ENCODE results near the gene ATF6B.

Gene ATF6B

DNA sequence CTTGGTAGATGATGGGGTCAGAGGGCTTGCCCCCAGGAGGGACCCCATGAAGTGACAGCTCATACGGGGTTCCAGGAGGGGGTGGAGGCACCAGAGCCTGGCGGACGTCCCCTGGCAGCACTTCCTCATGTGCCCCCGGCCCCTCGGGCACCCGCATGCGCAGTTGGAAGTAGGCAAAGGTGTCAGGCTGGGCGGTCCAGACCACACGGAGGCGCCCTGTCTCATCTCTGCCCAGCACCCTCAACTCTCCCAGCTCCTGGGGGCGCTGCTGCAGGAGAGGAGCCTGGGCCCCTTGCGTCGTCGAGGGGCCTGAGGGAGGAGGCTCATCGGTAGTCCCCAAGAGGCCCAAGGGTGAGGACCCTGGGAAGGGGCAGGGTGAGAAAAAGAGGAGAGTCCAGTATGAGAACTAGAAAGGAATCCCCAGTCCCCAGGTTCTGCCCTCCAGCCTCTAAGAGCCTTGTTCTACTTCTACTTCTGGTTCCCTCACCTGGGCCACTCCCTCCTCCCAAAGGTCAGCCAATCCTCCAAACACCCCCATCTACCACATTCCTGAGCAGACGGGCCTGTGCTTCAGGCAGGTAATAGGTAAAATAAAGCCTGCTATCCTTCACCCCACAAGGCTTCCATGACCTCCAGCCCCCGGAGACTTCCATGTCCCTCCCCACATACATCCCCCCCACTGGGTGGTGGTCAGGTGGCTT is 42.1 kb downstream of the ATF6B start:
- no peak for FAIRE-seq
- no peak for DNase-seq (ENCODE audit: insufficient read length, low spot score)
- TF ChIP-seq, protein P1, sequence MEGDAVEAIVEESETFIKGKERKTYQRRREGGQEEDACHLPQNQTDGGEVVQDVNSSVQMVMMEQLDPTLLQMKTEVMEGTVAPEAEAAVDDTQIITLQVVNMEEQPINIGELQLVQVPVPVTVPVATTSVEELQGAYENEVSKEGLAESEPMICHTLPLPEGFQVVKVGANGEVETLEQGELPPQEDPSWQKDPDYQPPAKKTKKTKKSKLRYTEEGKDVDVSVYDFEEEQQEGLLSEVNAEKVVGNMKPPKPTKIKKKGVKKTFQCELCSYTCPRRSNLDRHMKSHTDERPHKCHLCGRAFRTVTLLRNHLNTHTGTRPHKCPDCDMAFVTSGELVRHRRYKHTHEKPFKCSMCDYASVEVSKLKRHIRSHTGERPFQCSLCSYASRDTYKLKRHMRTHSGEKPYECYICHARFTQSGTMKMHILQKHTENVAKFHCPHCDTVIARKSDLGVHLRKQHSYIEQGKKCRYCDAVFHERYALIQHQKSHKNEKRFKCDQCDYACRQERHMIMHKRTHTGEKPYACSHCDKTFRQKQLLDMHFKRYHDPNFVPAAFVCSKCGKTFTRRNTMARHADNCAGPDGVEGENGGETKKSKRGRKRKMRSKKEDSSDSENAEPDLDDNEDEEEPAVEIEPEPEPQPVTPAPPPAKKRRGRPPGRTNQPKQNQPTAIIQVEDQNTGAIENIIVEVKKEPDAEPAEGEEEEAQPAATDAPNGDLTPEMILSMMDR (IDR thresholded peaks at IDR 0.05; ENCODE audit: insufficient read depth, missing control alignments), result no peak

DNA sequence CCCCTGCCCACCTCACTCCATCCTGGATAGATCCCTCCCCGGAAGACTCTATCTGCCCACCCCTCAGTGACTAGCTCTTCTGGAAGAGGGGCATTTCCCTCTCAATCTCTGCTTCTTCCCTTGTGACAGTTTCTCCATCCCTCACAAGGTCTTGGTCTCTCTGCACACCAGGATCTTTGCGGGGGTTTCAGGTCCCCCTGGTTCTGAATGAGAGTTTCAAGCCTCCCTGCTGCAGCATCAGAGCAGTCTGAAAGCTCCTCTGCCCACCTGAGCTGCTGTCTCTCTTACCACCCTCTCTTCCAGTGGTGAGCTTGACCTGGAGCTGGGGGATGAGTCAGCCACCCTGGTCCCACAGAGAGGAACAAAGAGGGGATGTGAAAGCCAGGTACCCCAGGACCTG is 43.3 kb downstream of the ATF6B start:
- TF ChIP-seq, protein P1 (IDR thresholded peaks at IDR 0.05; ENCODE audit: insufficient read depth, missing control alignments), result no peak
- DNase-seq (ENCODE audit: insufficient read length, low spot score), result no peak
- FAIRE-seq, result no peak

DNA sequence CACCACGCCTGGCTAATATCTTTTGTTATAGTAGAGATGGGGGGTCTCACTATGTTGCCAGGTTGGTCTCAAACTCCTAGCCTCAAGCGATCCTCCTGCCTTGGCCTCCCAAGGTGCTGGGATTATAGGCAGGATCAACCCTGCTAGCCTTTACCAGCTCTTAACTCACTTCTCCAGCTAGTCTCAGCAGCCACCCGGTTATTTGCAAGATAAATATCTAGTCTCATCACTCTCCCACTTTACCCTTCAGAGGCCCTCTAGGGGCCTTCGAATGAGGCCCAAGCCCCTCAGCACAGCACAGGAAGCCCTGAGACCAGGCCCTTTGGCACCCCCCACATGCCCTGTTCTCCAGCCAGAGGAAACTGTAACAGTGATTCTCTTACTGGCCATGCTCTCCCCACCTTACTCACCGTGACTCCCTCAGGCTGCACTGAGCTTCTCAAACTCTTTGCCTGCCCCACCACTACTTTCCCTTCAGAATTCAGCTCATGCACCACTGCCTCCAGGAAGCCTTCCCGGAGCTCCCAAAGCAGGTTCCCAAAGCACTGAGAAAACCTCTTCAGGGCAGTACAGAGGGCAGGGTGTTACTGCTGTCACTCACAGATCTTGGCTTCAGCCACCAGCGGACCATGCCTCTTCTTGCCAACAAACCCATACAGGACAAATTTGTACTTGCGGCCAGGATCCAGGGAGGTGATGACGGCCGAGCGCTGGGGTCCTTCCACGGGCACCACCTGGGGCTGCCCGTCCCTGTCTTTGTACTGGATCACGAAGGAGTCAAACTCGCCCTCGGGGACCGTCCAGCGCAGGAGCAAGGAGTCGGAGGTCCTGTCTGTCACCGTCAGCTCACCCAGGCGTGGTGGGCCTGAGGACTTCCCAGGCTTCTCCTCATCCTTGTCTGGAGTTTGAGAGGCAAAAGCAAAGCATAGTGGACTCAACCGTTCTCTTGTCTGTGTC is 44.0 kb downstream of the ATF6B start:
- DNase-seq (ENCODE audit: insufficient read length, low spot score) (no peak), FAIRE-seq (no peak)
- TF ChIP-seq, protein P1 (IDR thresholded peaks at IDR 0.05; ENCODE audit: insufficient read depth, missing control alignments), result no peak

DNA sequence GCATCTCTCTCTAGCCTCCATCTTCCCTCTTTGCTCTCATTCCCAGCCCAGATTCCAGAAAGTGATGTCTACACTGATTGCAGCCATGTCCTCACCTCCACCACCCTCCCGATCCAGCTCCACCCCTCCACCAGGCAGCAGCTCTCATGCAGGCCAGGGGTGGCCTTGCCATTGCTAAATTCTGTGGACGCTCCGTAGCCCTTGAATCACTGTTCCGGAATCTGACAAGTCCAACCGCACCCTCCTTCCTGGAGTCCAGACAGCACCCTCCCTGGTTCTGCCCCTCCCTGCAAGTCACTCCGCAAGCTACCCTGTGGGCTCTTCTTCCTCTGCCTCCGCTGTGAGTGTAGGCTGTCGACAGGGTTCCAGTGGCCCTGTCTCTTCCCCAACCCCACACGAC is 45.1 kb downstream of the ATF6B start:
- FAIRE-seq (no peak), DNase-seq (ENCODE audit: insufficient read length, low spot score) (no peak)
- TF ChIP-seq, protein P1 (IDR thresholded peaks at IDR 0.05; ENCODE audit: insufficient read depth, missing control alignments), result no peak

DNA sequence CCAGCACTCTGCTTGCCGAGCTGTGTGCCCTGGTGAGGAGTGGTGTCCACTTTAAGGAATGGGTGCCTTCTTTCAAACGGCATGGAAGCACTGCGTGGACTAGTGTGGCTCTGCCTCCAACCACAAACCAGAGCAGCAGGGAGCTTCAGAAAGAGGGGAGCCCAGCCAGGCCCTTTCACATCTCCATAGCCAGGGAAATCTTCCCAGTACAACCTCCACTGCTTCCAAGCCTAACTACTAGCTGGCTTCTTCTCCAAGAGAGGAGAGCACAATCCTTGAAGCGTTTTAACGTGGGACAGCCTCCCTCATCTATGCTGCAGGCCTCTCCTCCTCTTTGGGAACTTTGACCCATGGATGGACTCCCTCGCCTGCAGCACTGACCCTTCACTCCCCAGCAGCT is 45.6 kb downstream of the ATF6B start:
- no peak for FAIRE-seq
- TF ChIP-seq, protein P1 (IDR thresholded peaks at IDR 0.05; ENCODE audit: insufficient read depth, missing control alignments), result no peak
- DNase-seq (ENCODE audit: insufficient read length, low spot score), result no peak

DNA sequence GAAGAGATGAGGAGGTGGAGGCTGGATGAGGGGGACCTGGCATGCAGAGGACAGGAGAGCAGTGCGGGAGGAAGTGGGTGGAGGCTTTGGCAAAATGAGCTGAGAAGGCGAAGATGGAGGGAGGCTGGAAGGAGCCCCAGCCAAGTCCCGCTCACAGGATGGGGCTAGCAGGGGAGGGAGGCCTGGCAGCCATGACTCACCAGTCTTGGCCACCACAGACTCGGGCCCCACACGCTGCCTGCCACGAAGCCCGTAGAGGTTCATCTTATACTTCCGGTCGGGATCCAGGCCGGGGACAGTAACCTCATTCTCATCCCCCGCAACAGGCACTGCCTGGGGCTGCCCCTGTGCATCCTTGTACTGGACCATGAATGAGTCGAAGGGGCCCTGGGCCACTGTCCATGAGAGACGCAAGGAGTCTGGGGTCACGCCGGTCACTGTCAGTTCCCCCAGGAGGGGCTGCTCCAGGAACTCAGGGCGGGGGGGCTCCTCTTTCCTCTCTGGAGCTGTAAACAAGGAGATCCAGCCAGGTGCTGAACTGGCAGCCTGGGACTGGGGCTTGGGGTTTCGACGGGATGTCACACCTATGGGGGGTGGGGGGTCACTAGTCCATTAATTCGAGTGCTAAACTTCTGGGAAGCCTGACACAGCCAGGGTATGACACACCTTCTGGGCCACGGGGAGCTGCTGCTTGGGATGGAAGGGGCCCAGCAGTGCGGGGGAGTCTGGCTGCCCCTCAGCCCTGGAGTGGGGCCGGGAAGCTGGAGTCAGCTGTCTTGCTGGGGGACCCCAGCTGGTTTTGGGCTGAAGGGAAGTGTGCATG is 46.7 kb downstream of the ATF6B start:
- FAIRE-seq (no peak), DNase-seq (ENCODE audit: insufficient read length, low spot score) (no peak)
- TF ChIP-seq, protein P1 (IDR thresholded peaks at IDR 0.05; ENCODE audit: insufficient read depth, missing control alignments), result no peak

Measured in D721Med (cell line).